Measurements from ENCODE around the gene MME.

MME gene

GRCh38 chr3:155086051-155086450 is 5.9 kb downstream of the MME start:
- peak overlapping the region in 1 of 2 experiments; percentile 15 for H3K4me3 ChIP-seq (ENCODE audit: insufficient read depth in 1 of 2, low read depth in 1 of 2, low read length in 2 of 2)
- H3K23ac ChIP-seq (ENCODE audit: low read length in 2 of 2): no peak overlapping the region
- H4K8ac ChIP-seq (ENCODE audit: low read length): no peak overlapping the region
- H3K18ac ChIP-seq (ENCODE audit: low read depth in 1 of 2, low read length in 2 of 2): no peak overlapping the region
- no peak overlapping the region for H3K27ac ChIP-seq (ENCODE audit: low read length, poor library complexity, severe bottlenecking)
- H3K9ac ChIP-seq (ENCODE audit: low read length): no peak overlapping the region
- no peak overlapping the region for H4K91ac ChIP-seq (ENCODE audit: low read length)
- no peak for DNase-seq
- H2BK12ac ChIP-seq (ENCODE audit: low read length in 2 of 2): no peak overlapping the region
- no peak overlapping the region for H2BK5ac ChIP-seq (ENCODE audit: low read depth, low read length, poor library complexity, severe bottlenecking)
- no peak overlapping the region for H2BK120ac ChIP-seq (ENCODE audit: low read depth, low read length)
- H2AK5ac ChIP-seq (ENCODE audit: low read length, severe bottlenecking): no peak overlapping the region
- H3K36me3 ChIP-seq (ENCODE audit: control insufficient read depth in 1 of 2, insufficient read depth in 2 of 2, low read depth in 1 of 2, low read length in 2 of 2): peaks cover 0 to 73% of the 10 kb centered on the region in 2 experiments
- H2AFZ ChIP-seq (ENCODE audit: low read depth, low read length): no peak overlapping the region
- H3K4me1 ChIP-seq (ENCODE audit: control insufficient read depth, insufficient read depth, low read depth, low read length): no peaks in the 10 kb centered on the region
- H3K14ac ChIP-seq (ENCODE audit: low read length in 2 of 2): no peak overlapping the region
- no peak overlapping the region for H3K4me2 ChIP-seq (ENCODE audit: low read length, poor library complexity, severe bottlenecking)
- 95% methylated on average over 1 of the region's 1 CpG for WGBS
- H3K79me1 ChIP-seq (replicated peaks; ENCODE audit: low read length, poor library complexity, severe bottlenecking): no peaks in the 10 kb centered on the region
- no peaks in the 10 kb centered on the region for H3K27me3 ChIP-seq (ENCODE audit: control insufficient read depth in 1 of 2, insufficient read depth in 1 of 2, low read length in 2 of 2)
- no peak overlapping the region for H2BK15ac ChIP-seq (ENCODE audit: low read depth, poor library complexity, severe bottlenecking)
- H3K9me3 ChIP-seq (ENCODE audit: control insufficient read depth, low read length): no peaks in the 10 kb centered on the region
- H3K4ac ChIP-seq (ENCODE audit: low read depth in 1 of 2, low read length in 2 of 2): no peak overlapping the region

DNA sequence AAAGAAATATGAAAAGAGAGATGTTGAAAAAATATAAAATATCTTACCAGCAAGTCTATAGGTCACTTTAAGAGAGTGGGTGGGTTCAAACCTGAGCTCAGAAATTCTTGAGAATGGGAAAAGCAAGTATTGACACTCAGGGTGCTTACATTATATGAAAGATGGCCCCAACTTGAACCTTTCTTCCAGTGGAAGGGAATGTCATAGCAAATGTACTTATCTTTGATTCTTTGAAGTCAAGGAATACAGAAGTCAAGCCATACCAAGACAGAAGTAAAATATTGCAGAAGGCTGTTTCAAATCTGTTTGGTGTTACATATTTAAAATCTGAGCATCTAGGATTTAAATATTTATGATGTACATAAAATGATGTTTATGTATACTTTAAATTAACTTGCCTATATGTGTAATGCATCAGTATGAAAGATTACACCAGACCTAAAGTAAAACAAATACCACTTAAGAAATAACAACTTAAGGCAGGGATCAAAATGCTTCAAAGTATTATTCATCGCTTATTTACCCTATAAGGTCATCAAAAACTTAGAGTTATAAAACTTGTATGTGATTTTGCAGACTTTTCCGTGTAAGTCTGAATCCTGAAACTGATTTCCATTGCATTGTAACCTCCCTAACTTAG is 8.7 kb downstream of the MME start:
- Histone ChIP-seq H2BK12ac (ENCODE audit: low read length in 2 of 2) (no peak overlapping the region), H2AK5ac (ENCODE audit: low read length, severe bottlenecking) (no peak overlapping the region), H3K4me3 (ENCODE audit: insufficient read depth in 1 of 2, low read depth in 1 of 2, low read length in 2 of 2) (no peak overlapping the region), H2BK120ac (ENCODE audit: low read depth, low read length) (no peak overlapping the region), H3K18ac (ENCODE audit: low read depth in 1 of 2, low read length in 2 of 2) (no peak overlapping the region), H3K4me2 (ENCODE audit: low read length, poor library complexity, severe bottlenecking) (no peak overlapping the region), H3K79me1 (replicated peaks; ENCODE audit: low read length, poor library complexity, severe bottlenecking) (no peaks in the 10 kb centered on the region), H3K9me3 (ENCODE audit: control insufficient read depth, low read length) (no peaks in the 10 kb centered on the region), H2BK5ac (ENCODE audit: low read depth, low read length, poor library complexity, severe bottlenecking) (no peak overlapping the region), H2AFZ (ENCODE audit: low read depth, low read length) (no peak overlapping the region), H3K14ac (ENCODE audit: low read length in 2 of 2) (no peak overlapping the region), H2BK15ac (ENCODE audit: low read depth, poor library complexity, severe bottlenecking) (no peak overlapping the region), H3K23ac (ENCODE audit: low read length in 2 of 2) (no peak overlapping the region), H3K36me3 (ENCODE audit: control insufficient read depth in 1 of 2, insufficient read depth in 2 of 2, low read depth in 1 of 2, low read length in 2 of 2) (peaks cover 0 to 98% of the 10 kb centered on the region in 2 experiments), H3K9ac (ENCODE audit: low read length) (no peak overlapping the region), H3K4ac (ENCODE audit: low read depth in 1 of 2, low read length in 2 of 2) (no peak overlapping the region), H4K91ac (ENCODE audit: low read length) (no peak overlapping the region), H4K8ac (ENCODE audit: low read length) (no peak overlapping the region), H3K27ac (ENCODE audit: low read length, poor library complexity, severe bottlenecking) (no peak overlapping the region), H3K4me1 (ENCODE audit: control insufficient read depth, insufficient read depth, low read depth, low read length) (no peaks in the 10 kb centered on the region), H3K27me3 (ENCODE audit: control insufficient read depth in 1 of 2, insufficient read depth in 1 of 2, low read length in 2 of 2) (no peaks in the 10 kb centered on the region)
- WGBS: 67% methylated on average over 1 of the region's 2 CpGs
- DNase-seq: no peak

- H3K27me3 ChIP-seq (ENCODE audit: control insufficient read depth in 1 of 2, insufficient read depth in 1 of 2, low read length in 2 of 2): no peaks in the 10 kb centered on the region
- H3K18ac ChIP-seq (ENCODE audit: low read depth in 1 of 2, low read length in 2 of 2): no peak overlapping the region
- H3K4me1 ChIP-seq (ENCODE audit: control insufficient read depth, insufficient read depth, low read depth, low read length): no peaks in the 10 kb centered on the region
- H2BK15ac ChIP-seq (ENCODE audit: low read depth, poor library complexity, severe bottlenecking): no peak overlapping the region
- no peak overlapping the region for H2BK12ac ChIP-seq (ENCODE audit: low read length in 2 of 2)
- no peak for DNase-seq
- H2BK120ac ChIP-seq (ENCODE audit: low read depth, low read length): no peak overlapping the region
- no peak overlapping the region for H3K14ac ChIP-seq (ENCODE audit: low read length in 2 of 2)
- H4K91ac ChIP-seq (ENCODE audit: low read length): no peak overlapping the region
- H4K8ac ChIP-seq (ENCODE audit: low read length): no peak overlapping the region
- no peak overlapping the region for H3K4me2 ChIP-seq (ENCODE audit: low read length, poor library complexity, severe bottlenecking)
- H3K9me3 ChIP-seq (ENCODE audit: control insufficient read depth, low read length): no peaks in the 10 kb centered on the region
- no peak overlapping the region for H3K9ac ChIP-seq (ENCODE audit: low read length)
- H3K4me3 ChIP-seq (ENCODE audit: insufficient read depth in 1 of 2, low read depth in 1 of 2, low read length in 2 of 2): no peak overlapping the region
- H2BK5ac ChIP-seq (ENCODE audit: low read depth, low read length, poor library complexity, severe bottlenecking): no peak overlapping the region
- H2AK5ac ChIP-seq (ENCODE audit: low read length, severe bottlenecking): no peak overlapping the region
- H3K23ac ChIP-seq (ENCODE audit: low read length in 2 of 2): no peak overlapping the region
- H3K4ac ChIP-seq (ENCODE audit: low read depth in 1 of 2, low read length in 2 of 2): no peak overlapping the region
- H3K36me3 ChIP-seq (ENCODE audit: control insufficient read depth in 1 of 2, insufficient read depth in 2 of 2, low read depth in 1 of 2, low read length in 2 of 2): peaks cover 0 to 98% of the 10 kb centered on the region in 2 experiments
- WGBS: 77% methylated on average over 6 of the region's 7 CpGs
- no peak overlapping the region for H2AFZ ChIP-seq (ENCODE audit: low read depth, low read length)
- H3K79me1 ChIP-seq (replicated peaks; ENCODE audit: low read length, poor library complexity, severe bottlenecking): no peaks in the 10 kb centered on the region
- no peak overlapping the region for H3K27ac ChIP-seq (ENCODE audit: low read length, poor library complexity, severe bottlenecking)
Observed at GRCh38 chr3:155089495-155089894, 9.4 kb downstream of the MME start.

- peaks cover 7% of the 10 kb centered on the region for H3K9me3 ChIP-seq (ENCODE audit: control insufficient read depth, low read length)
- H3K18ac ChIP-seq (ENCODE audit: low read depth in 1 of 2, low read length in 2 of 2): no peak overlapping the region
- 92% methylated on average over 7 of the region's 7 CpGs for WGBS
Observed at GRCh38 chr3:155093261-155093660, 13.1 kb downstream of the MME start.

More at GRCh38 chr3:155093261-155093660, 13.1 kb downstream of the MME start:
- no peak overlapping the region for H3K4me2 ChIP-seq (ENCODE audit: low read length, poor library complexity, severe bottlenecking)
- no peak overlapping the region for H4K8ac ChIP-seq (ENCODE audit: low read length)
- H2BK15ac ChIP-seq (ENCODE audit: low read depth, poor library complexity, severe bottlenecking): no peak overlapping the region
- H2AK5ac ChIP-seq (ENCODE audit: low read length, severe bottlenecking): no peak overlapping the region
- no peak overlapping the region for H3K4ac ChIP-seq (ENCODE audit: low read depth in 1 of 2, low read length in 2 of 2)
- H3K4me1 ChIP-seq (ENCODE audit: control insufficient read depth, insufficient read depth, low read depth, low read length): no peaks in the 10 kb centered on the region
- H3K23ac ChIP-seq (ENCODE audit: low read length in 2 of 2): no peak overlapping the region
- no peak overlapping the region for H3K4me3 ChIP-seq (ENCODE audit: insufficient read depth in 1 of 2, low read depth in 1 of 2, low read length in 2 of 2)
- H2BK12ac ChIP-seq (ENCODE audit: low read length in 2 of 2): no peak overlapping the region
- H3K9ac ChIP-seq (ENCODE audit: low read length): no peak overlapping the region
- H3K79me1 ChIP-seq (replicated peaks; ENCODE audit: low read length, poor library complexity, severe bottlenecking): no peaks in the 10 kb centered on the region
- no peak overlapping the region for H3K27ac ChIP-seq (ENCODE audit: low read length, poor library complexity, severe bottlenecking)
- H4K91ac ChIP-seq (ENCODE audit: low read length): no peak overlapping the region
- H3K27me3 ChIP-seq (ENCODE audit: control insufficient read depth in 1 of 2, insufficient read depth in 1 of 2, low read length in 2 of 2): no peaks in the 10 kb centered on the region
- no peak overlapping the region for H3K14ac ChIP-seq (ENCODE audit: low read length in 2 of 2)
- H2BK5ac ChIP-seq (ENCODE audit: low read depth, low read length, poor library complexity, severe bottlenecking): no peak overlapping the region
- H2AFZ ChIP-seq (ENCODE audit: low read depth, low read length): no peak overlapping the region
- no peak overlapping the region for H2BK120ac ChIP-seq (ENCODE audit: low read depth, low read length)
- no peak for DNase-seq
- peaks cover 0 to 97% of the 10 kb centered on the region in 2 experiments for H3K36me3 ChIP-seq (ENCODE audit: control insufficient read depth in 1 of 2, insufficient read depth in 2 of 2, low read depth in 1 of 2, low read length in 2 of 2)

Data from mesenchymal stem cell (in vitro differentiated cells and primary cell).